GM21737 (cell line): ENCODE data around the gene HOXA4.

Experiments used
- ATAC-seq: cut with Tn5 transposase; IDR thresholded peaks from one replicate; pipeline ENCODE4 v1.9.1; 2021; ENCODE audit warnings: mild to moderate bottlenecking, moderate library complexity; ENCODE audit not compliant: unreplicated experiment

HOXA4 gene

GRCh38 chr7:27133409-27134231 lies 3.1 kb upstream of the HOXA4 start:
- ATAC-seq = no peak

- ATAC-seq = no peak
Measured at GRCh38 chr7:27132978-27133377, 2.4 kb upstream of the HOXA4 start.

GRCh38 chr7:27132214-27132613 lies 1.7 kb upstream of the HOXA4 start:
- ATAC-seq = no peak

- no peak for ATAC-seq
Measured at GRCh38 chr7:27131390-27131819, 848 bp upstream of the HOXA4 start.

GRCh38 chr7:27129729-27130539 lies 623 bp downstream of the HOXA4 start:
- ATAC-seq = no peak

GRCh38 chr7:27128776-27129728 lies 1.5 kb downstream of the HOXA4 start:
- no peak for ATAC-seq

GRCh38 chr7:27128034-27128433 lies 2.5 kb downstream of the HOXA4 start:
- no peak for ATAC-seq

- ATAC-seq = no peak
Measured at GRCh38 chr7:27126596-27127327, 3.8 kb downstream of the HOXA4 start.

GRCh38 chr7:27125986-27126394 lies 4.6 kb downstream of the HOXA4 start:
- no peak for ATAC-seq

GRCh38 chr7:27124902-27125689 lies 5.5 kb downstream of the HOXA4 start:
- ATAC-seq = no peak

GRCh38 chr7:27124096-27124901 lies 6.3 kb downstream of the HOXA4 start:
- no peak for ATAC-seq

- ATAC-seq = no peak
Measured at GRCh38 chr7:27123477-27124053, 7.0 kb downstream of the HOXA4 start.

- no peak for ATAC-seq
Measured at GRCh38 chr7:27123007-27123476, 7.5 kb downstream of the HOXA4 start.

GRCh38 chr7:27122077-27122910 lies 8.3 kb downstream of the HOXA4 start:
- no peak for ATAC-seq

GRCh38 chr7:27121684-27122076 lies 8.9 kb downstream of the HOXA4 start:
- no peak for ATAC-seq

GRCh38 chr7:27119412-27119911 lies 11.1 kb downstream of the HOXA4 start:
- ATAC-seq = no peak

- ATAC-seq = no peak
Measured at GRCh38 chr7:27118580-27118979, 12.0 kb downstream of the HOXA4 start.
